Activated naive CD8-positive, alpha-beta T cell treated with anti-CD3 and anti-CD28 coated beads for 36 hours (primary cell): ENCODE measurements around the gene CCDC24. TPM values are rescaled to one million over a fixed set of nuclear protein-coding genes. Genes with fewer than 3 reads are reported as not detected.

Experiments used
- DNase-seq: peaks from one replicate; pipeline ENCODE4 v3.0.0; 2021
- H3K27ac Mint-ChIP-seq: one replicate; pipeline ENCODE4 v1.8.0; 2022; ENCODE audit warnings: mild to moderate bottlenecking, moderate library complexity, mixed read lengths
- H3K27me3 Mint-ChIP-seq: one replicate; pipeline ENCODE4 v1.8.0; 2022; ENCODE audit warnings: mild to moderate bottlenecking, mixed read lengths
- H3K36me3 Mint-ChIP-seq: one replicate; pipeline ENCODE4 v1.8.0; 2021; ENCODE audit warnings: mild to moderate bottlenecking, mixed read lengths
- H3K4me1 Mint-ChIP-seq: one replicate; pipeline ENCODE4 v1.8.0; 2021; ENCODE audit warnings: mixed read lengths
- H3K4me3 Mint-ChIP-seq: one replicate; pipeline ENCODE4 v1.8.0; 2022; ENCODE audit warnings: mild to moderate bottlenecking, moderate library complexity, mixed read lengths
- H3K9me3 Mint-ChIP-seq: one replicate; pipeline ENCODE4 v1.8.0; 2022; ENCODE audit warnings: mixed read lengths
- total RNA-seq, 2 experiments: library from RNA; stranded (reverse); gene quantifications; one replicate each; pipeline ENCODE4 v1.2.3, GENCODE V29; 2021

The CCDC24 gene
- total RNA-seq, 2 experiments from 2014 or later: 1.0 to 1.5 TPM

DNA sequence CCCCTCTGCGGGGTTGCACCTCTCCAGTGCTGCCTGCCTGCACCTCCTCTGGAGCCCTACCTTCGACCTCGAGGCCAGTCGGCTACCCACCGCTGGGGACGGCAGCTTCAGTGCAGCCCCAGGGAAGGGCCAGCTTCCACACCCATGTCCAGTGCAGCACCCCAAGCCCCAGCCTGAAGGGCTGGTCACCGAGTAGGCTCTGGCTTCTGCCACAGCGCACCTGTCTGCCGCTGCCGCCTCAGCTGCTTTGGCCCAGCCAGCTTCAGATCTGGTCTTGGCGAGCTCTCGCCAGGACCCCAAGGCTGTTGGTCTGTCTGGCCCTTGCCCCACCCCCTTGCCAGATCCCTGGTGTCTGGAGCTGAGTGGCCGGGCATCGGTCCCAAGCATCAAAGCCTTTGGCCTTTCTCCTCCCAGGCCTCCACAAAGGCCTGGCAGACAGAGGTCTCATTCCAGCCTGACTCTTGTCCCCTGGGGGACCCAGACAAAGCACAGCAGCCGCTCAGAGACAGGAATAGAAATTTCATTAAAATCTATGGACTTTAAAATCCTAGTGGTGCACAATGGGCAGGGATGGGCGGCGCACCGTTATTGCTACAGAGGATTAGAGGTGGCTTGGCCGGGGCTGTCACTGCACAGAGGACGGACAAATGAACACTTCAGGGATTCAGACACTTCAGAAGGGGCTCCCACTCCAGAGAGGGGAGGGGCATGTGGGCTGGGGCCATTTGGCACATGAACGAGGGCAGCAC lies 4.8 kb downstream of the CCDC24 start:
- H3K9me3 Mint-ChIP-seq: no peaks in the 10 kb centered on the region
- no peak overlapping the region for H3K4me3 Mint-ChIP-seq

GRCh38 chr1:43996733-43997115 lies 5.3 kb downstream of the CCDC24 start:
- H3K4me3 Mint-ChIP-seq: no peak overlapping the region
- H3K9me3 Mint-ChIP-seq: no peaks in the 10 kb centered on the region

More for the DNA sequence above, 4.8 kb downstream of the CCDC24 start:
- Mint-ChIP-seq H3K4me1 (peaks cover 11% of the 10 kb centered on the region), H3K27me3 (no peaks in the 10 kb centered on the region), H3K36me3 (peaks cover 3% of the 10 kb centered on the region), H3K27ac (no peak overlapping the region)
- DNase-seq: no peak

GRCh38 chr1:43997295-43997999 lies 6.0 kb downstream of the CCDC24 start:
- DNase-seq: no peak
- no peak overlapping the region for H3K4me3 Mint-ChIP-seq
- H3K36me3 Mint-ChIP-seq: peaks cover 13% of the 10 kb centered on the region
- no peaks in the 10 kb centered on the region for H3K9me3 Mint-ChIP-seq
- no peaks in the 10 kb centered on the region for H3K27me3 Mint-ChIP-seq
- peaks cover 1% of the 10 kb centered on the region for H3K4me1 Mint-ChIP-seq
- H3K27ac Mint-ChIP-seq: no peak overlapping the region

More at GRCh38 chr1:43996733-43997115, 5.3 kb downstream of the CCDC24 start:
- no peak for DNase-seq
- Mint-ChIP-seq H3K27me3 (no peaks in the 10 kb centered on the region), H3K36me3 (peaks cover 6% of the 10 kb centered on the region), H3K4me1 (peaks cover 7% of the 10 kb centered on the region), H3K27ac (no peak overlapping the region)

DNA sequence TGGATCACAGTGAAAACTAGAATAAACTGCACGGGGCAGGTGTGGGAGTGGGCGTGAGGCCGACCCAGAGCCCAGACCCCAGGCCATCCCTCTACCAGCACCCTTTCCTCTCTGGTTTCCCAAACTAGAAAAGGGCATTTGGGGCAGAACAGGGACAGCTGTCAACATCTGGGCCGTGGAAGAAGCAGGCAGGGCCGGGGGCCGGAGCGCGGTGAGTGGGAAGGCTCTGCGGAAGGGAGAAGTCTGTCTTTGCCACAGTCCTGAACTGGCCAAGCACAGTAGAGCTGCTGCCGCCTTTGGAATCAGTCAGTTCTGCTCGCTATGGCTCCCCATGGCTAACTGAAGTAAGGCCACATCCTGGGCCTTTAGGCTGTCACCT lies 6.6 kb downstream of the CCDC24 start:
- peaks cover 1% of the 10 kb centered on the region for H3K4me1 Mint-ChIP-seq
- no peaks in the 10 kb centered on the region for H3K9me3 Mint-ChIP-seq
- H3K36me3 Mint-ChIP-seq: peaks cover 13% of the 10 kb centered on the region
- no peak for DNase-seq
- H3K27ac Mint-ChIP-seq: no peak overlapping the region
- no peaks in the 10 kb centered on the region for H3K27me3 Mint-ChIP-seq
- no peak overlapping the region for H3K4me3 Mint-ChIP-seq

GRCh38 chr1:43999455-43999854 lies 8.1 kb downstream of the CCDC24 start:
- no peak overlapping the region for H3K4me3 Mint-ChIP-seq
- H3K36me3 Mint-ChIP-seq: peaks cover 13% of the 10 kb centered on the region
- peaks cover 1% of the 10 kb centered on the region for H3K4me1 Mint-ChIP-seq
- no peaks in the 10 kb centered on the region for H3K9me3 Mint-ChIP-seq
- H3K27me3 Mint-ChIP-seq: no peaks in the 10 kb centered on the region
- no peak for DNase-seq
- no peak overlapping the region for H3K27ac Mint-ChIP-seq

DNA sequence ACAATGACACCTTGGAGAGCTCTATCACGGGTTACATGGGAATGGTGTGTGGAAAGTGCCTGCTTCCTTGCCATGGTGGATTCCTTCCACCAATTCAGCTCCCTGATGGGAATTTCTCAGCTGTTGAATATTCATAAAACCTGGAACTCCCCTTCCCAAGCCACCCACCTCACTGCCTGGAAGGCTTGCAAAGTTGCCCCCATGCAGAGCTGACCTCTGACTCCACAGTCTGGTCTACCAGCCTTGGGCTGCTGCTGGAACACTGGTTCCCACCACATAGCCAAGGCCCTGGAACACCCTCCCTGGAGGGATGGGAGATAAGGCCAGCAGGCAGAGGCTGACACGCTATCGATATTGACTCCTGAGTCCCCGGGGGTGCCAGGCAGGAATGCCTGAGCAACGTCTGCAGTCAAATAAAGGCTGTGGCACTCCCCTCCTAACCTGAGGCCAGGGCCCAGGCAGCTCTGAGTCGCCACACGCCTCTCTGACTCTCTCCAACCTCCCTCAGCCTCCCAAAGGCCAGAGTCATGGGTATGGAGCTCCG lies 8.8 kb downstream of the CCDC24 start:
- H3K9me3 Mint-ChIP-seq: no peaks in the 10 kb centered on the region
- peaks cover 13% of the 10 kb centered on the region for H3K36me3 Mint-ChIP-seq
- H3K27ac Mint-ChIP-seq: no peak overlapping the region
- DNase-seq: no peak
- H3K27me3 Mint-ChIP-seq: no peaks in the 10 kb centered on the region
- peaks cover 1% of the 10 kb centered on the region for H3K4me1 Mint-ChIP-seq
- H3K4me3 Mint-ChIP-seq: no peak overlapping the region

GRCh38 chr1:44002165-44002564 lies 10.8 kb downstream of the CCDC24 start:
- H3K36me3 Mint-ChIP-seq: peaks cover 15% of the 10 kb centered on the region
- H3K4me3 Mint-ChIP-seq: no peak overlapping the region
- DNase-seq: no peak
- no peaks in the 10 kb centered on the region for H3K9me3 Mint-ChIP-seq
- H3K4me1 Mint-ChIP-seq: peaks cover 4% of the 10 kb centered on the region
- H3K27me3 Mint-ChIP-seq: no peaks in the 10 kb centered on the region
- no peak overlapping the region for H3K27ac Mint-ChIP-seq

DNA sequence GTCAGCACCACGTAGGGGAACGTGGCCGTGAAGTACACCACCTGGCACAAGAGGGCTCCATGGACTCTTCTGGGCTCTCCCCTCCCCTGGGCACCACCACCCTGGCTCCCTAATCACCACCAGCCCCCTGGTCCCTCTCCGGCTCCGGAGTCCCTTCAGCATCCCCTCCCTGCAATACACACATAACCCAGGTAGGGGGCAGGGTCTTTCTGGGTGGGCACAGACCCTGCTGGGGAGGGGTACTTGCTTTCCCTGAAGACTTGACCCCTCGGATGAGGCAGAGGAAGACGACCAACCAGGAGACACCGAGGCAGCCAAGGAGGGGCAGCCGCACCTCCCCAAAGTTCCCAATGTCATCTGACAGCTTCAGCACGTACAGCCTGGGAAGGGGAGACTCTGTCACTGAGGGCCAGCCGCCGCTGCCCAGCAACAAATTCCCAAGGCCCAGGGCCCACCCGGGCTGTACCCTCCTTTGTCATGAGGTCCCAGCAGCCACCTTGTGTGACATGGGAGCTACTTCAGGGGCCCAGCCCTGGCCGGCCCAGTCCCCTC lies 11.3 kb downstream of the CCDC24 start:
- H3K4me1 Mint-ChIP-seq: peaks cover 4% of the 10 kb centered on the region
- peaks cover 17% of the 10 kb centered on the region for H3K36me3 Mint-ChIP-seq
- H3K4me3 Mint-ChIP-seq: no peak overlapping the region
- no peak overlapping the region for H3K27ac Mint-ChIP-seq
- no peak for DNase-seq
- H3K27me3 Mint-ChIP-seq: no peaks in the 10 kb centered on the region
- H3K9me3 Mint-ChIP-seq: no peaks in the 10 kb centered on the region

GRCh38 chr1:44008259-44008658 lies 16.9 kb downstream of the CCDC24 start:
- Mint-ChIP-seq H3K4me3 (no peak overlapping the region), H3K4me1 (peaks cover 9% of the 10 kb centered on the region), H3K27ac (no peak overlapping the region), H3K9me3 (no peaks in the 10 kb centered on the region), H3K27me3 (no peaks in the 10 kb centered on the region), H3K36me3 (peaks cover 5% of the 10 kb centered on the region)
- no peak for DNase-seq

DNA sequence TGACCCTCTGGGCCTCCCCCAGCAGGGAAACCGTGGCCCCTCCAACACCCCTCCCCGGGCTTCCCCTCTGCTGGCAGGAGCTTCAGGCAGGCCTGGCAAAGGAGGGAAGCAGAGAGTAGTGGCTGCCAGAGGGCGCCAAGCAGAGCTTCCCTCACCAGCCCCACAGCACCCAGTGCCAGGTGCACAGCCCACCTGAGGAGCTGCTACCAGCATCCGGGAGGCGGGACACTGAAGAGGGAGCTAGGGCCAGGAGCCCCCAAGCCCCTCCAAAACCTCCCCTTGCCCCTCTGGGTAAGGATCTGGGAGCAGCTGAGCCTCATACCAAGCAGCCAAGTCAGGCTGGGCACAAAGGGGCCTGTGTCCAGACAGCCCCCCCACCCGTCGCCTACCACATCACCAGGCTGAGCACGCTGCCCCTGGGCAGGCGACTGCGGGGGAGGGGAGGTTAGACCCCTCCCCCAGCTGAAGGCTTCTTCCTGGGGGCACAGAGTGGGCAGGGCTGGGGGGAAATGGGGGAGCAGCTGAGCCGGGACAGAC lies 19.6 kb downstream of the CCDC24 start:
- Mint-ChIP-seq H3K36me3 (peaks cover 5% of the 10 kb centered on the region), H3K27ac (no peak overlapping the region), H3K4me3 (no peak overlapping the region), H3K27me3 (no peaks in the 10 kb centered on the region), H3K4me1 (peaks cover 18% of the 10 kb centered on the region), H3K9me3 (no peaks in the 10 kb centered on the region)
- no peak for DNase-seq

DNA sequence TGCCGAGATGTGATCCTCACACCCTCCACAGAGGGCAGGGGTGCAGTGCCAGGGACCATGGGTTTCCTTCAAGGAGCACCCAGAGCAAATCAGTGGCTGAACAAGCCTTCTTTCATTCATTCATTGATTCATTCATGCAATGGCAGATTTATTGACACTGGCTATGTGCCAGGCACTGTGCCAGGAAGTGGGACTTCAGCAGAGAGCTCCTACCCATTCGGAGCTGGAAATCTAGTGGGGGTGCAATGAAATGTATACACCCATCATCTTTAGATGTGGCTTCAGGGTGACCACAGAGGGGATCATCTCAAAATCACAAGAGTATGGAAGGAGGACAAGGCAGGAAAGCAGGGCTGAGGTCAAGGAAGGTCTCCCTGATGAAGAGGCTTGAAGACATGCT lies 21.0 kb downstream of the CCDC24 start:
- Mint-ChIP-seq H3K9me3 (no peaks in the 10 kb centered on the region), H3K4me1 (peaks cover 15% of the 10 kb centered on the region), H3K27ac (no peak overlapping the region), H3K27me3 (no peaks in the 10 kb centered on the region), H3K4me3 (no peak overlapping the region), H3K36me3 (peaks cover 3% of the 10 kb centered on the region)
- DNase-seq: no peak

DNA sequence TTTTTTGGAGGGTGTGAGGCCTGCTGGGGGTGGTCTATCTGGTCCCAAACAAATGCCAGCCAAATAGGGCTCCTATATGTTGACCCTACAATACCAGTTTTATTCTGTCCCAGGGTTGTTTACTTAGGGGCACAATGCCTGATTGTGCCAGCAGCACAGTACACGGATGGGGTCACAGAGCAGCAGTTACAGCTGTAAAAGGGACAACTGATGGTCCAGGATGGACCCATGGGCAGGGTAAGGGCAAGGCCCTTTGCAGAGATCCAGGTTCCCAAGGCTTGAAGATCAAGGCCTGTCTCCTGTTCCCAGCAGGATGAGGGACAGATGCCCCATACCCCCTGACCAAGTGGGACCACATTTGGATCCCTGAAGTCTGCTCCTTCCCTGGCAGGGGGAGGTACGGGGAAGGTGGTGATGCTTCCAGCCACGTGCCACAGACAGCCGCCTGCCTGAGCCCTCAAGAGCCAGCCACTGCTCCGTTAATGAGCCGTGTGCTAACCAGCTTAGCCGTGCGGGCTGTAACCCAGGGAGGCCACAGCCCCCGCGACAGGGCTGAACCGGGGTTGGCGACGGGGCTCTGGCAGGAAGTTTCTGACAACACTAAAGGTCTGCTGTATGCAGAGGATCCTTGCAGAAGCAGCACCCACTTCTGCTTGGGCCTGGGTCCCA lies 21.7 kb downstream of the CCDC24 start:
- Mint-ChIP-seq H3K36me3 (no peaks in the 10 kb centered on the region), H3K27me3 (no peaks in the 10 kb centered on the region), H3K4me1 (peaks cover 15% of the 10 kb centered on the region), H3K9me3 (no peaks in the 10 kb centered on the region), H3K27ac (no peak overlapping the region), H3K4me3 (no peak overlapping the region)
- no peak for DNase-seq

DNA sequence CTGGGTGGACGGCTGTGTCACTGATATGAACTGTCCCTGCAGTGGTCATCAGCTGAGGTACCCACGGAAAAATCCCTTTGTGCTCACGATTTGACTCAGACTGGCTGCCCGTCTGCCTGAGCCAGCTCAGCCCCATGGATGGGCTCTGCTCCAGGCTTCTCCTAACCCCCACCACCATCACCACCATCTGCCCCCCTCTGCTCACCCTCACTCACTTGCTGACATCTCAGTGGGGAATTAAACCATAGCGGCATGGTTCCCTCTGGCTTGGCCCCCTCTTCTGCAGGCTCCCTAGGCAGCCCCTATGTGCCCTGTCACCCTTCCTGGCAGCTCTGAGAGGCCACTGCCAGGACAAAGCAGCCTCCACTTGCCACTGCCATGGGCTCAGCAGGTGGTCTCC lies 22.6 kb downstream of the CCDC24 start:
- no peak for DNase-seq
- no peaks in the 10 kb centered on the region for H3K36me3 Mint-ChIP-seq
- no peak overlapping the region for H3K4me3 Mint-ChIP-seq
- peaks cover 15% of the 10 kb centered on the region for H3K4me1 Mint-ChIP-seq
- H3K27me3 Mint-ChIP-seq: no peaks in the 10 kb centered on the region
- no peak overlapping the region for H3K27ac Mint-ChIP-seq
- no peaks in the 10 kb centered on the region for H3K9me3 Mint-ChIP-seq

- Mint-ChIP-seq H3K4me3 (no peak overlapping the region), H3K9me3 (no peaks in the 10 kb centered on the region), H3K36me3 (no peaks in the 10 kb centered on the region), H3K4me1 (peaks cover 15% of the 10 kb centered on the region), H3K27me3 (no peaks in the 10 kb centered on the region), H3K27ac (no peak overlapping the region)
- no peak for DNase-seq
Measured at GRCh38 chr1:44014365-44015104, 23.1 kb downstream of the CCDC24 start.
